ENCODE measurements around the gene CHML.
A peak's percentile ranks its signal among the peaks of the same experiment; 100 is the strongest.

CHML gene

GRCh38 chr1:241630899-241631298, 9.3 kb downstream of the CHML start:
- H3K27ac ChIP-seq: no peak overlapping the region
- no peak for TF ChIP-seq CTCF (conservative IDR thresholded peaks at IDR 0.05)
- TF ChIP-seq ZFX (IDR thresholded peaks at IDR 0.05): no peak

DNA sequence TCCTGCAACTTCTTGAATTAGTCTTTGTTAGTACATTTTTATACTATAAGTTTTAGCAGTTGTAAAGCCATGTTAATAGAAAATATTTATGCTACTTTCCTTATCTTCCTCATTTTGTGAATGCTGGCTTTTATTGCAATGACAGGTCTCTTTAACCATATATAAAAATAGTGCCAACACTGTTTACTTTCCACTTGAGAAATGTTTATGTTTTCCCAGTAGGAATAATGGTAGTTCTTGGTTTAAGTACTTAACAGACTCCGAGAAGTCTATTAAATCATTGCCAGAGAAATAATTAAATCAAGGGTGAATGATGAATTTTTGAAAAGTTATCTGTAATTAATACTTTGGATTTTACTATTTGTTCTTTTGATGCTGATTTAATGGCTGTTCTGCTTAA, 9.7 kb downstream of the CHML start:
- no peak overlapping the region for H3K27ac ChIP-seq
- TF ChIP-seq ZFX (IDR thresholded peaks at IDR 0.05) (no peak), CTCF (conservative IDR thresholded peaks at IDR 0.05) (no peak)

GRCh38 chr1:241630005-241630404, 10.2 kb downstream of the CHML start:
- TF ChIP-seq CTCF (conservative IDR thresholded peaks at IDR 0.05) (no peak), ZFX (IDR thresholded peaks at IDR 0.05) (no peak)
- no peak overlapping the region for H3K27ac ChIP-seq

GRCh38 chr1:241627453-241628259, 12.5 kb downstream of the CHML start:
- no peak overlapping the region for H3K27ac ChIP-seq
- TF ChIP-seq ZFX (IDR thresholded peaks at IDR 0.05) (no peak), CTCF (conservative IDR thresholded peaks at IDR 0.05) (peak; percentile 80)

- no peak for TF ChIP-seq ZFX (IDR thresholded peaks at IDR 0.05)
- TF ChIP-seq CTCF (conservative IDR thresholded peaks at IDR 0.05): no peak
- no peak overlapping the region for H3K27ac ChIP-seq
These were observed 15.2 kb downstream of the CHML start for GRCh38 chr1:241624935-241625334.

- TF ChIP-seq ZFX (IDR thresholded peaks at IDR 0.05): no peak
- H3K27ac ChIP-seq: no peak overlapping the region
These were observed 17.5 kb downstream of the CHML start for GRCh38 chr1:241622669-241623068.

- H3K27ac ChIP-seq: no peak overlapping the region
These were observed 22.7 kb downstream of the CHML start for GRCh38 chr1:241617426-241617825.

More at GRCh38 chr1:241617426-241617825, 22.7 kb downstream of the CHML start:
- no peak for TF ChIP-seq CTCF (conservative IDR thresholded peaks at IDR 0.05)
- TF ChIP-seq ZFX (IDR thresholded peaks at IDR 0.05): no peak

Data from C4-2B (cell line).